Ectodermal cell (in vitro differentiated cells): ENCODE data around the gene POLD4.

ENCODE experiments used
- H3K27ac ChIP-seq: 2 replicates; pipeline ENCODE4 v1.7.0; 2013; ENCODE audit warnings: mild to moderate bottlenecking, low read depth, low read length; ENCODE audit not compliant: insufficient read depth, poor library complexity, severe bottlenecking
- H3K27me3 ChIP-seq: 2 replicates; pipeline ENCODE4 v1.7.0; 2013; ENCODE audit warnings: mild to moderate bottlenecking, low read length; ENCODE audit not compliant: insufficient read depth, control insufficient read depth, poor library complexity, severe bottlenecking
- H3K36me3 ChIP-seq: one replicate; pipeline ENCODE4 v1.7.0; 2013; ENCODE audit warnings: low read length; ENCODE audit not compliant: control insufficient read depth, insufficient read depth
- H3K4me1 ChIP-seq: one replicate; pipeline ENCODE4 v1.7.0; 2013; ENCODE audit warnings: low read length; ENCODE audit not compliant: control insufficient read depth, insufficient read depth
- H3K4me3 ChIP-seq: 2 replicates; pipeline ENCODE4 v1.7.0; 2013; ENCODE audit warnings: low read depth, low read length, control low read depth; ENCODE audit not compliant: insufficient read depth
- H3K9me3 ChIP-seq: 2 replicates; pipeline ENCODE4 v1.7.0; 2013; ENCODE audit warnings: mild to moderate bottlenecking, low read length, moderate library complexity; ENCODE audit not compliant: control insufficient read depth
- WGBS, 2 experiments: methylation state at CpG; one replicate each; pipeline ENCODE4 v1.1.7; 2013; ENCODE audit warnings: missing lambda C conversion rate in 2 of 2; 5-methylcytosine and 5-hydroxymethylcytosine counted together

The POLD4 gene

GRCh38 chr11:67376063-67376820, 22.9 kb upstream of the POLD4 start:
- WGBS, 2 experiments = 31 to 41% methylated on average over 7 of the region's 7 CpGs
- H3K36me3 ChIP-seq = no peaks in the 10 kb centered on the region
- H3K9me3 ChIP-seq = no peaks in the 10 kb centered on the region
- peaks cover 63% of the 10 kb centered on the region for H3K27me3 ChIP-seq
- H3K4me1 ChIP-seq = peaks cover 46% of the 10 kb centered on the region
- no peak overlapping the region for H3K4me3 ChIP-seq
- no peak overlapping the region for H3K27ac ChIP-seq

- peaks cover 68% of the 10 kb centered on the region for H3K27me3 ChIP-seq
- H3K36me3 ChIP-seq = no peaks in the 10 kb centered on the region
- no peaks in the 10 kb centered on the region for H3K9me3 ChIP-seq
- H3K4me1 ChIP-seq = peaks cover 54% of the 10 kb centered on the region
- no peak overlapping the region for H3K4me3 ChIP-seq
- WGBS, 2 experiments = 3 to 5% methylated on average over 15 of the region's 15 CpGs
- H3K27ac ChIP-seq = no peak overlapping the region
Measured at GRCh38 chr11:67375320-67376055, 22.1 kb upstream of the POLD4 start.

GRCh38 chr11:67374571-67375281, 21.4 kb upstream of the POLD4 start:
- 10 to 11% methylated on average over 7 of the region's 9 CpGs for WGBS, 2 experiments
- Histone ChIP-seq H3K27ac (no peak overlapping the region), H3K27me3 (peaks cover 73% of the 10 kb centered on the region), H3K4me3 (peak overlapping the region; percentile 47), H3K4me1 (peaks cover 57% of the 10 kb centered on the region), H3K9me3 (no peaks in the 10 kb centered on the region), H3K36me3 (no peaks in the 10 kb centered on the region)

GRCh38 chr11:67373648-67374570, 20.6 kb upstream of the POLD4 start:
- H3K27me3 ChIP-seq = peaks cover 82% of the 10 kb centered on the region
- H3K27ac ChIP-seq = no peak overlapping the region
- 1% methylated on average over 36 to 39 of the region's 40 CpGs for WGBS, 2 experiments
- no peaks in the 10 kb centered on the region for H3K36me3 ChIP-seq
- H3K4me3 ChIP-seq = peak overlapping the region; percentile 47
- H3K9me3 ChIP-seq = no peaks in the 10 kb centered on the region
- H3K4me1 ChIP-seq = peaks cover 50% of the 10 kb centered on the region

GRCh38 chr11:67372993-67373647, 19.8 kb upstream of the POLD4 start, which contains the start of gene CLCF1:
CLCF1 (minus strand) TSS chr11:67373598; CDS start chr11:67373539, 59 bp downstream.
- peaks cover 83% of the 10 kb centered on the region for H3K27me3 ChIP-seq
- H3K4me1 ChIP-seq = peaks cover 50% of the 10 kb centered on the region
- H3K9me3 ChIP-seq = no peaks in the 10 kb centered on the region
- H3K27ac ChIP-seq = no peak within 1 kb of the TSS
- no peaks in the 10 kb centered on the region for H3K36me3 ChIP-seq
- 0% methylated on average over 75 to 76 of the region's 76 CpGs for WGBS, 2 experiments
- H3K4me3 ChIP-seq = peak within 1 kb of the TSS; percentile 47

GRCh38 chr11:67372321-67372992, 19.1 kb upstream of the POLD4 start:
- peaks cover 50% of the 10 kb centered on the region for H3K4me1 ChIP-seq
- peak overlapping the region; percentile 47 for H3K4me3 ChIP-seq
- WGBS, 2 experiments = 0% methylated on average over 78 of the region's 78 CpGs

GRCh38 chr11:67371911-67372320, 18.6 kb upstream of the POLD4 start:
- H3K4me3 ChIP-seq = peak overlapping the region; percentile 12
- 8 to 12% methylated on average over 16 of the region's 16 CpGs for WGBS, 2 experiments
- peaks cover 49% of the 10 kb centered on the region for H3K4me1 ChIP-seq
- no peak overlapping the region for H3K27ac ChIP-seq
- H3K36me3 ChIP-seq = no peaks in the 10 kb centered on the region
- H3K9me3 ChIP-seq = no peaks in the 10 kb centered on the region
- peaks cover 72% of the 10 kb centered on the region for H3K27me3 ChIP-seq

More at GRCh38 chr11:67372321-67372992, 19.1 kb upstream of the POLD4 start:
- no peak overlapping the region for H3K27ac ChIP-seq
- peaks cover 78% of the 10 kb centered on the region for H3K27me3 ChIP-seq
- no peaks in the 10 kb centered on the region for H3K9me3 ChIP-seq
- H3K36me3 ChIP-seq = no peaks in the 10 kb centered on the region

- H3K36me3 ChIP-seq = no peaks in the 10 kb centered on the region
- H3K27ac ChIP-seq = no peak overlapping the region
- no peak overlapping the region for H3K4me3 ChIP-seq
- peaks cover 67% of the 10 kb centered on the region for H3K27me3 ChIP-seq
- peaks cover 45% of the 10 kb centered on the region for H3K4me1 ChIP-seq
- WGBS, 2 experiments = 46 to 47% methylated on average over 8 of the region's 8 CpGs
- H3K9me3 ChIP-seq = no peaks in the 10 kb centered on the region
Measured at GRCh38 chr11:67371189-67371910, 18.0 kb upstream of the POLD4 start.
